SK-N-SH treated with all-trans-retinoic acid at 6 μM for 48 hours (cell line): ENCODE data around the gene HMGCR.

ENCODE experiments used
- ATAC-seq: fragments of 200-7000 bp; cut with Tn5 transposase; 3 replicates; pipeline ENCODE4 v1.9.1; 2020; ENCODE audit warnings: mild to moderate bottlenecking, moderate library complexity
- ARNTL ChIP-seq: fragments of 450-650 bp; formaldehyde crosslinking; IDR thresholded peaks from 2 replicates; pipeline ENCODE4 v1.5.0; 2020; ENCODE audit warnings: low read depth, mild to moderate bottlenecking, moderate library complexity, borderline replicate concordance
- BACH2 ChIP-seq: fragments of 250-450 bp; sonication (Bioruptor Pico); IDR thresholded peaks from 2 replicates; pipeline ENCODE4 v1.9.0; 2021; ENCODE audit warnings: mild to moderate bottlenecking, borderline replicate concordance
- CSDC2 ChIP-seq: fragments of 250-450 bp; sonication (Bioruptor Pico); IDR thresholded peaks from 2 replicates; pipeline ENCODE4 v1.5.0; 2020; ENCODE audit warnings: mild to moderate bottlenecking, moderate library complexity
- CSRNP3 ChIP-seq: fragments of 250-450 bp; sonication (Bioruptor Pico); IDR thresholded peaks from 2 replicates; pipeline ENCODE4 v1.5.1; 2021; ENCODE audit warnings: mild to moderate bottlenecking, moderate library complexity
- ESRRG ChIP-seq: fragments of 250-450 bp; sonication (Bioruptor Pico); IDR thresholded peaks from 2 replicates; pipeline ENCODE4 v1.6.1; 2021; ENCODE audit warnings: mild to moderate bottlenecking
- GLIS3 ChIP-seq: fragments of 250-450 bp; sonication (Bioruptor Pico); IDR thresholded peaks from 2 replicates; pipeline ENCODE4 v1.5.0; 2020; ENCODE audit warnings: mild to moderate bottlenecking, moderate library complexity
- ISL1 ChIP-seq: fragments of 250-450 bp; sonication (Bioruptor Pico); IDR thresholded peaks from 2 replicates; pipeline ENCODE4 v2.1.2; 2022; ENCODE audit warnings: mild to moderate bottlenecking, moderate library complexity
- OSR1 ChIP-seq: fragments of 250-450 bp; sonication (Bioruptor Pico); IDR thresholded peaks from 2 replicates; pipeline ENCODE4 v1.8.0; 2022; ENCODE audit warnings: moderate library complexity, mild to moderate bottlenecking, inconsistent platforms
- PPARA ChIP-seq: fragments of 250-450 bp; sonication (Bioruptor Pico); IDR thresholded peaks from 2 replicates; pipeline ENCODE4 v1.5.0; 2020; ENCODE audit warnings: mild to moderate bottlenecking, borderline replicate concordance
- RARB ChIP-seq: fragments of 250-450 bp; sonication (Bioruptor Pico); IDR thresholded peaks from 2 replicates; pipeline ENCODE4 v1.8.0; 2021; ENCODE audit warnings: mild to moderate bottlenecking, moderate library complexity
- SNAI2 ChIP-seq: fragments of 250-450 bp; sonication (Bioruptor Pico); IDR thresholded peaks from 2 replicates; pipeline ENCODE4 v1.5.0; 2020; ENCODE audit warnings: mild to moderate bottlenecking, moderate library complexity
- TCF4 ChIP-seq: fragments of 250-450 bp; sonication (Bioruptor Pico); IDR thresholded peaks from 2 replicates; pipeline ENCODE4 v1.8.0; 2021; ENCODE audit warnings: mild to moderate bottlenecking, moderate library complexity, borderline replicate concordance
- TOX ChIP-seq: fragments of 250-450 bp; sonication (Bioruptor Pico); IDR thresholded peaks from 2 replicates; pipeline ENCODE4 v1.8.0; 2021; ENCODE audit warnings: mild to moderate bottlenecking, moderate library complexity, borderline replicate concordance
- ZC3H10 ChIP-seq: fragments of 250-450 bp; sonication (Bioruptor Pico); IDR thresholded peaks from 2 replicates; pipeline ENCODE4 v1.5.1; 2021; ENCODE audit warnings: mild to moderate bottlenecking, moderate library complexity
- ZFP3 ChIP-seq: fragments of 250-450 bp; sonication (Bioruptor Pico); IDR thresholded peaks from 2 replicates; pipeline ENCODE4 v1.5.0; 2020; ENCODE audit warnings: mild to moderate bottlenecking, moderate library complexity
- ZFP30 ChIP-seq: fragments of 450-650 bp; formaldehyde crosslinking; IDR thresholded peaks from 2 replicates; pipeline ENCODE4 v1.5.0; 2022; ENCODE audit warnings: mild to moderate bottlenecking, moderate library complexity
- ZNF565 ChIP-seq: fragments of 450-650 bp; formaldehyde crosslinking; conservative IDR thresholded peaks from 2 replicates; pipeline ENCODE4 v1.5.0; 2020; ENCODE audit warnings: low read depth, mild to moderate bottlenecking, moderate library complexity
- ZNF70 ChIP-seq: fragments of 450-650 bp; formaldehyde crosslinking; IDR thresholded peaks from 2 replicates; pipeline ENCODE4 v1.5.0; 2020; ENCODE audit warnings: mild to moderate bottlenecking, moderate library complexity
- ZNF8 ChIP-seq: fragments of 450-650 bp; formaldehyde crosslinking; IDR thresholded peaks from 2 replicates; pipeline ENCODE4 v1.5.0; 2020; ENCODE audit warnings: mild to moderate bottlenecking, moderate library complexity
- TF ChIP-seq, protein P1 (sequence below): fragments of 250-450 bp; sonication (Bioruptor Pico); IDR thresholded peaks from 2 replicates; pipeline ENCODE4 v1.8.0; 2021; ENCODE audit warnings: low read depth, mild to moderate bottlenecking, moderate library complexity, borderline replicate concordance
- TF ChIP-seq, protein P2 (sequence below): fragments of 250-450 bp; sonication (Bioruptor Pico); IDR thresholded peaks from 2 replicates; pipeline ENCODE4 v1.5.0; 2020; ENCODE audit warnings: mild to moderate bottlenecking, moderate library complexity
- TF ChIP-seq, protein P3 (sequence below): fragments of 250-450 bp; sonication (Bioruptor Pico); IDR thresholded peaks from 2 replicates; pipeline ENCODE4 v1.5.1; 2020; ENCODE audit warnings: low read depth, mild to moderate bottlenecking, moderate library complexity

The HMGCR gene

GRCh38 chr5:75363726-75364495 lies 26.9 kb downstream of the HMGCR start:
- peak; percentile 19 for ATAC-seq
- TF ChIP-seq CSRNP3 (CRISPR knock-in tag): no peak
- no peak for TF ChIP-seq ZNF8 (CRISPR knock-in tag)
- no peak for TF ChIP-seq SNAI2 (CRISPR knock-in tag)
- TF ChIP-seq TCF4 (CRISPR knock-in tag): no peak
- TF ChIP-seq ESRRG (CRISPR knock-in tag): no peak
- no peak for TF ChIP-seq PPARA (CRISPR knock-in tag)
- TF ChIP-seq OSR1: no peak
- TF ChIP-seq, protein P1, sequence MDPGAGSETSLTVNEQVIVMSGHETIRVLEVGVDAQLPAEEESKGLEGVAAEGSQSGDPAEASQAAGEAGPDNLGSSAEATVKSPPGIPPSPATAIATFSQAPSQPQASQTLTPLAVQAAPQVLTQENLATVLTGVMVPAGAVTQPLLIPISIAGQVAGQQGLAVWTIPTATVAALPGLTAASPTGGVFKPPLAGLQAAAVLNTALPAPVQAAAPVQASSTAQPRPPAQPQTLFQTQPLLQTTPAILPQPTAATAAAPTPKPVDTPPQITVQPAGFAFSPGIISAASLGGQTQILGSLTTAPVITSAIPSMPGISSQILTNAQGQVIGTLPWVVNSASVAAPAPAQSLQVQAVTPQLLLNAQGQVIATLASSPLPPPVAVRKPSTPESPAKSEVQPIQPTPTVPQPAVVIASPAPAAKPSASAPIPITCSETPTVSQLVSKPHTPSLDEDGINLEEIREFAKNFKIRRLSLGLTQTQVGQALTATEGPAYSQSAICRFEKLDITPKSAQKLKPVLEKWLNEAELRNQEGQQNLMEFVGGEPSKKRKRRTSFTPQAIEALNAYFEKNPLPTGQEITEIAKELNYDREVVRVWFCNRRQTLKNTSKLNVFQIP (CRISPR knock-in tag): no peak

DNA sequence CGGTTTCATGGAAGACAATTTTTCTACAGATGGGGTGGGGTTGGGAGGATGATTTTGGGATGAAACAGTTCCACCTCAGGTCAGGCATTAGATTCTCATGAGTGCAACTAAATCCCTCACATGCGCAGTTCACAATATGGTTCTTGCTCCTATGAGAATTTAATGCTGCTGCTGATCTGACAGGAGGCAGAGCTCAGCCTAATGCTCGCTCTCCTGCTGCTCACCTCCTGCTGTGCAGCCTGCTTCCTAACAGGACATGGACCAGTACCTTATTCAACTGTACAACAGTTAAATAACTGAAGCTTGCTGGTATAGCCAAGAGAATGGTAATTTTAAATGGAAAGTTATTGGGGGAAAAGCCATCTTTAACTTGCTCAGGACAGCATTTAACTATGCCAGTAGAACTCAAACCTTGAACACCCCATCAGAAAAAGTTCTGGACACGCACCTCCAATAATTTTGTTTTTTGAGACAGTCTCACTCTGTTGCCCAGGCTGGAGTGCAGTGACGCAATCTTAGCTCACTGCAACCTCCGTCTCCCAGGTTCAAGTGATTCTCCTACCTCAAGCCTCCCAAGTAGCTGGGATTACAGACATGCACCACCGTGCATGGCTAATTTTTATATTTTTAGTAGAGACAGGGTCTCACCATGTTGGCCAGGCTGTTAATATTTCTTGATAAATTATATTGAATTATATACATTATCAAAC lies 27.7 kb downstream of the HMGCR start:
- ATAC-seq: 0 out of 3 replicates have a peak, but pooled peaks have one; percentile 8
- TF ChIP-seq SNAI2 (CRISPR knock-in tag) (no peak), RARB (no peak), ZFP30 (no peak)

DNA sequence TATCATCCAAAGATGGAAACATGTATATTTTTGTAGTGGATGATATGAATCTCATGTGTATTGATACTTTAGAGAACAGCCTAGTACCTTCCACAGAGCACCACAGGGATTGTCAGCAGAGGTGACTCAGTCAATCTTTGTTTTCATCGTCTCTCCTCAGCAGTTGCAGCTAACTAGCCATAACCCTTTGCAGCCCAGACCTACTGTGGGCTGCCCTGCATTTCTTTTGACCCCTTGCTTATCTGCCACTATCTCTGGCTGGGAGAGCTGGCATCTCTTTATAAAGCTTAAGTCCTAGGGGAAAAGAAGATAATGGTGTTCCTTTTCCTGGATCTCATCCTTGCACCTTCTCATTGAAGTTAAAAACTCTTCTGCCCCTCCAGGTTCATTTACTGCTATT lies 28.7 kb downstream of the HMGCR start:
- no peak for ATAC-seq
- TF ChIP-seq, protein P1 (CRISPR knock-in tag): no peak
- no peak for TF ChIP-seq ZFP30

DNA sequence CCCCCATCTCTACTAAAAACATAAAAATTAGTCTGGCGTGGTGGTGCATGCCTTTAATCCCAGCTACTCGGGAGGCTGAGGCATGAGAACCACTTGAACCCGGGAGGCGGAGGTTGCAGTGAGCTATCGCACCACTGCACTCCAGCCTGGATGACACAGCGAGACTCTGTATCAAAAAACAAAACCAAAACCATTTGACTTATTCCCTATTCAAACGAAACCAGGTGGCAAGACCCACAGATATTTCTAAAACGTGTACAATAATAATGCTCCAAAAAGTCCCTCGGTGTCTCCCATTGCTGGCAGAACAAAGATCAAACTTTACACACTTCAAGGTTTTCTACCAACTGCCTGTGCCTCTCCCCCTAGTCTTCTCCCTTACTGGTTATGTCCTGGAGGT lies 29.8 kb downstream of the HMGCR start:
- TF ChIP-seq TOX (CRISPR knock-in tag) (no peak), ZFP30 (no peak), ARNTL (no peak), ZC3H10 (CRISPR knock-in tag) (no peak), SNAI2 (CRISPR knock-in tag) (no peak), ZNF70 (CRISPR knock-in tag) (no peak), ISL1 (CRISPR knock-in tag) (no peak)
- no peak for ATAC-seq

- ATAC-seq: peak; percentile 26; the same call in 1 of the 3 replicates
- TF ChIP-seq ZNF565 (CRISPR knock-in tag) (no peak), TCF4 (CRISPR knock-in tag) (no peak), ZFP30 (no peak), BACH2 (CRISPR knock-in tag) (no peak), CSDC2 (CRISPR knock-in tag) (no peak), ZNF70 (CRISPR knock-in tag) (no peak), ISL1 (CRISPR knock-in tag) (no peak), TOX (CRISPR knock-in tag) (no peak), ARNTL (no peak), ZC3H10 (CRISPR knock-in tag) (no peak), GLIS3 (CRISPR knock-in tag) (no peak), ZFP3 (CRISPR knock-in tag) (no peak), SNAI2 (CRISPR knock-in tag) (no peak), CSRNP3 (CRISPR knock-in tag) (no peak), ZNF8 (CRISPR knock-in tag) (no peak), OSR1 (no peak)
- TF ChIP-seq, protein P2, sequence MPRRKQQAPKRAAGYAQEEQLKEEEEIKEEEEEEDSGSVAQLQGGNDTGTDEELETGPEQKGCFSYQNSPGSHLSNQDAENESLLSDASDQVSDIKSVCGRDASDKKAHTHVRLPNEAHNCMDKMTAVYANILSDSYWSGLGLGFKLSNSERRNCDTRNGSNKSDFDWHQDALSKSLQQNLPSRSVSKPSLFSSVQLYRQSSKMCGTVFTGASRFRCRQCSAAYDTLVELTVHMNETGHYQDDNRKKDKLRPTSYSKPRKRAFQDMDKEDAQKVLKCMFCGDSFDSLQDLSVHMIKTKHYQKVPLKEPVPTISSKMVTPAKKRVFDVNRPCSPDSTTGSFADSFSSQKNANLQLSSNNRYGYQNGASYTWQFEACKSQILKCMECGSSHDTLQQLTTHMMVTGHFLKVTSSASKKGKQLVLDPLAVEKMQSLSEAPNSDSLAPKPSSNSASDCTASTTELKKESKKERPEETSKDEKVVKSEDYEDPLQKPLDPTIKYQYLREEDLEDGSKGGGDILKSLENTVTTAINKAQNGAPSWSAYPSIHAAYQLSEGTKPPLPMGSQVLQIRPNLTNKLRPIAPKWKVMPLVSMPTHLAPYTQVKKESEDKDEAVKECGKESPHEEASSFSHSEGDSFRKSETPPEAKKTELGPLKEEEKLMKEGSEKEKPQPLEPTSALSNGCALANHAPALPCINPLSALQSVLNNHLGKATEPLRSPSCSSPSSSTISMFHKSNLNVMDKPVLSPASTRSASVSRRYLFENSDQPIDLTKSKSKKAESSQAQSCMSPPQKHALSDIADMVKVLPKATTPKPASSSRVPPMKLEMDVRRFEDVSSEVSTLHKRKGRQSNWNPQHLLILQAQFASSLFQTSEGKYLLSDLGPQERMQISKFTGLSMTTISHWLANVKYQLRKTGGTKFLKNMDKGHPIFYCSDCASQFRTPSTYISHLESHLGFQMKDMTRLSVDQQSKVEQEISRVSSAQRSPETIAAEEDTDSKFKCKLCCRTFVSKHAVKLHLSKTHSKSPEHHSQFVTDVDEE: no peak
- TF ChIP-seq, protein P3, sequence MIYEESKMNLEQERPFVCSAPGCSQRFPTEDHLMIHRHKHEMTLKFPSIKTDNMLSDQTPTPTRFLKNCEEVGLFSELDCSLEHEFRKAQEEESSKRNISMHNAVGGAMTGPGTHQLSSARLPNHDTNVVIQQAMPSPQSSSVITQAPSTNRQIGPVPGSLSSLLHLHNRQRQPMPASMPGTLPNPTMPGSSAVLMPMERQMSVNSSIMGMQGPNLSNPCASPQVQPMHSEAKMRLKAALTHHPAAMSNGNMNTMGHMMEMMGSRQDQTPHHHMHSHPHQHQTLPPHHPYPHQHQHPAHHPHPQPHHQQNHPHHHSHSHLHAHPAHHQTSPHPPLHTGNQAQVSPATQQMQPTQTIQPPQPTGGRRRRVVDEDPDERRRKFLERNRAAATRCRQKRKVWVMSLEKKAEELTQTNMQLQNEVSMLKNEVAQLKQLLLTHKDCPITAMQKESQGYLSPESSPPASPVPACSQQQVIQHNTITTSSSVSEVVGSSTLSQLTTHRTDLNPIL: no peak
Measured at GRCh38 chr5:75367401-75367800, 30.4 kb downstream of the HMGCR start.
